Measurements from ENCODE around the gene PEX26.
A peak's percentile ranks its signal among the peaks of the same experiment; 100 is the strongest.

Gene PEX26

DNA sequence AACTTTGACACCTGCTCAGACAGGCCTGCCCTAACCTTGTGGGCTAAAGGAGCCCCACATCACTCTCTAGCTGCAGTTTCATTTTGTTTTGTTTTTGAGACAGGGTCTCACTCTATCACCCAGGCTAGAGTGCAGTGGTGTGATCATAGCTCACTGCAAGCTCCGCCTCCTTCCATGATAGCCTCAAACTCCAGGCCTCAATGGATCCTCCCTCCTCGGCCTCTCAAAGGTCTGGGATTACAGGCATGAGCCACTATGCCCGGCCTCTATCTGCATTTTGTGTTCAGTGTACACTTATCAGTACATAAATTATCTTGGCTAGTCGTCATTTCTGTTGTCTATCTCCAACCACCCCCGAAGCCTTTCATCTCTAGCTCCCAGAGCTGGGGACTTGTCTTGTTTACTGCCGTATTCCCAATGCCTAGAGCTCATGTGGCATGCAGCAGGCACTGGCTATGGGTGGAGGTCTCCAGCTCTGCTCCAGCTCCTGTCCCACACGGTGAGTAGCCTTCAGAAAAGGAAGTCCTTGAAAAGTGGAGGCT lies 22.1 kb upstream of the PEX26 start:
- TF ChIP-seq, protein P1, sequence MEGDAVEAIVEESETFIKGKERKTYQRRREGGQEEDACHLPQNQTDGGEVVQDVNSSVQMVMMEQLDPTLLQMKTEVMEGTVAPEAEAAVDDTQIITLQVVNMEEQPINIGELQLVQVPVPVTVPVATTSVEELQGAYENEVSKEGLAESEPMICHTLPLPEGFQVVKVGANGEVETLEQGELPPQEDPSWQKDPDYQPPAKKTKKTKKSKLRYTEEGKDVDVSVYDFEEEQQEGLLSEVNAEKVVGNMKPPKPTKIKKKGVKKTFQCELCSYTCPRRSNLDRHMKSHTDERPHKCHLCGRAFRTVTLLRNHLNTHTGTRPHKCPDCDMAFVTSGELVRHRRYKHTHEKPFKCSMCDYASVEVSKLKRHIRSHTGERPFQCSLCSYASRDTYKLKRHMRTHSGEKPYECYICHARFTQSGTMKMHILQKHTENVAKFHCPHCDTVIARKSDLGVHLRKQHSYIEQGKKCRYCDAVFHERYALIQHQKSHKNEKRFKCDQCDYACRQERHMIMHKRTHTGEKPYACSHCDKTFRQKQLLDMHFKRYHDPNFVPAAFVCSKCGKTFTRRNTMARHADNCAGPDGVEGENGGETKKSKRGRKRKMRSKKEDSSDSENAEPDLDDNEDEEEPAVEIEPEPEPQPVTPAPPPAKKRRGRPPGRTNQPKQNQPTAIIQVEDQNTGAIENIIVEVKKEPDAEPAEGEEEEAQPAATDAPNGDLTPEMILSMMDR (IDR thresholded peaks at IDR 0.05; ENCODE audit: unreplicated experiment in 3 of 3), result no peak
- peak overlapping the region in 1 of 3 experiments; percentile 57 for H3K27ac Mint-ChIP-seq
- H3K36me3 Mint-ChIP-seq (ENCODE audit: low read depth), result no peaks in the 10 kb centered on the region
- peaks cover 16% of the 10 kb centered on the region for H3K4me1 Mint-ChIP-seq
- peaks cover 2% of the 10 kb centered on the region for H3K9me3 Mint-ChIP-seq
- peaks cover 25% of the 10 kb centered on the region for H3K27me3 Mint-ChIP-seq (ENCODE audit: low read depth)
- H3K4me3 Mint-ChIP-seq, result no peak overlapping the region

DNA sequence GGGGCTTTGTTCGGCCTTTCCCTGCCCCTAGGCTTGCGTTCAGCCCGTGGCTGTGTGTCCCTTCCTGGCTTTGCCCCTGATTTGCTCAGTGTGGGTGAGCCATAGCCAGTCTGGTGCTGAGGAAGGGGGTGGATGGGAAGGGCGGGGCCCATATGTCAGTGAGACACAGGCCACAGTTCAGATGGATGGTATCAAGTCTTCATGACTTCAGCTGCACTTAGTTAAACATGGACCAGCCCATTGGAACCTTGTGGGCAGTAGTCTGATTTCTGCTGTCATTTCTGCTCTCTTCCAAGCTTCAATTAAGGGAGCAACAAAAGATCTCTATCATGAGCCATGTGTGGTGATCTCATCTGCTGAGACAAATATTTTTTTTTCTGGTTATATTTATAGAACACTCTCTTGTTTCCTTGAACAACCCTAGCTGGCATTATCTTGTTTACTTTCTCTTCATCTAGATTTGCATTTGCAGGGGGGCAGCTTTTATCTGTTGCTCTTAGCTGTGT lies 21.6 kb upstream of the PEX26 start:
- Mint-ChIP-seq H3K4me1 (peaks cover 16% of the 10 kb centered on the region), H3K27me3 (ENCODE audit: low read depth) (peaks cover 25% of the 10 kb centered on the region), H3K36me3 (ENCODE audit: low read depth) (no peaks in the 10 kb centered on the region), H3K27ac (peak overlapping the region; percentile 32 to 63 (median 57)), H3K4me3 (no peak overlapping the region), H3K9me3 (peaks cover 2% of the 10 kb centered on the region)
- TF ChIP-seq, protein P1 (IDR thresholded peaks at IDR 0.05; ENCODE audit: unreplicated experiment in 3 of 3), result no peak

DNA sequence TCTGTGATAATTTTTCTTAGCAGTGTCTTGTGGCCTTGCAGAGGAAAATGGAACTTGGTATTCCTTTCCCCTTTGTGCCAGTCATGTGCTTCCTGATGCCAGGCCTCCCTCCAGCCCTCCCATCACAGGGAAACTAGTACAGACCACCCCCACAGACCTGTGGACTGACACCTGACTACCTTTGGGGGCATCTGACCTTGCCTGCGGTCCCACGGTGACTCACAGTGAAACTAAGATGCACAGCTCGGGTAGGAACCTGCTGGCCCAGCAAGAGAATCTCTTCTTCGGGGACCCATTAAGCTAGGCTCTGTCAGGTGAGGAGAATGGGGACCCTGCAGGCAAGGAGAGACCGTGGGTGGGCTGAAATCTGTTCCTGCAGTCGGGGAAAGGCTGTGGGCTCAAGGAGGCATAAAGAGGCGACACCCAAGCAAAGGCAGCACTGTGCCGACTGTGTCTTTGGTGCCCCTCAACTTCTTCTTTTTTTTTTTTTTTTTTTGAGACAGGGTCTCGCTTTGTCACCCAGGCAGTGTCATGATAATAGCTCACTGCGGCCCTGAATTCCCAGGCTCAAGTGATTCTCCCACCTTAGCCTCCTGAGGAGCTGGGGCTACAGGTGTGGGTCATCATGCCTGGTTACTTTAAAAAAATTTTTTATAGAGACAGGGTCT lies 20.8 kb upstream of the PEX26 start:
- no peaks in the 10 kb centered on the region for H3K36me3 Mint-ChIP-seq (ENCODE audit: low read depth)
- H3K4me3 Mint-ChIP-seq, result no peak overlapping the region
- TF ChIP-seq, protein P1 (IDR thresholded peaks at IDR 0.05; ENCODE audit: unreplicated experiment in 3 of 3), result no peak
- H3K9me3 Mint-ChIP-seq, result peaks cover 2% of the 10 kb centered on the region
- peak overlapping the region; percentile 32 to 63 (median 57) for H3K27ac Mint-ChIP-seq
- H3K27me3 Mint-ChIP-seq (ENCODE audit: low read depth), result peaks cover 25% of the 10 kb centered on the region
- peaks cover 16% of the 10 kb centered on the region for H3K4me1 Mint-ChIP-seq

DNA sequence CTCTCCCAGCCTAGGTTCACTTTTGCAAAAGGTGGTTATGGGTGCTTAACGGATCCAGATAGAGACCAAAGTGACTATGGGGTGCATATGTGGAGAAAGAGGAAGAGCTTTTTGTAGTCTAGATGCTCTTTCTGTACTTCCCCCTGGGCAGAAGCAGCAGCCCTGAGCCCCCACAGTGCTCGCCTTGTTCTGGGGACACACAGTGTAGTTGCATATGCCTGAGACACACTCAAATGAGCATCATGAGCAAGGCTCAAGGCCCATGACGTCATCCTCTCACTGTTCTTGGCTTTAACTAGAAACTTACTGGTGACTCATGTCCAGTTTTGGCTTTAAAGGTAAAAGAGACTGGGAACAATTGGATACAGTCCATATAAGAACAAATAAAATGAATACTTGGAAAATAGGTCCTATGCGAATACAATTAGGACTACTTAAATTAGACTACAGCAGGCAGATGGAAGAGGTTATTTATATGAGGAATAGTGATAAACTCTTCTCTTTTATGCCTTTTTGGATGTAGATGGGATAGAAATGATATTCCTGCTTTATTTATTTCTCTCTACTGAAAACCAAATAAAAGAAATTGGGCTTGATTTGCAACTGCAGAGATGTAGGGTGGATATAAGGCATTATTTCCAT lies 20.1 kb upstream of the PEX26 start:
- Mint-ChIP-seq H3K36me3 (ENCODE audit: low read depth) (no peaks in the 10 kb centered on the region), H3K27ac (peak overlapping the region; percentile 16 to 32 (median 19)), H3K4me1 (peaks cover 16% of the 10 kb centered on the region), H3K27me3 (ENCODE audit: low read depth) (peaks cover 20% of the 10 kb centered on the region), H3K9me3 (no peaks in the 10 kb centered on the region), H3K4me3 (no peak overlapping the region)
- TF ChIP-seq, protein P1 (IDR thresholded peaks at IDR 0.05; ENCODE audit: unreplicated experiment in 3 of 3), result no peak

DNA sequence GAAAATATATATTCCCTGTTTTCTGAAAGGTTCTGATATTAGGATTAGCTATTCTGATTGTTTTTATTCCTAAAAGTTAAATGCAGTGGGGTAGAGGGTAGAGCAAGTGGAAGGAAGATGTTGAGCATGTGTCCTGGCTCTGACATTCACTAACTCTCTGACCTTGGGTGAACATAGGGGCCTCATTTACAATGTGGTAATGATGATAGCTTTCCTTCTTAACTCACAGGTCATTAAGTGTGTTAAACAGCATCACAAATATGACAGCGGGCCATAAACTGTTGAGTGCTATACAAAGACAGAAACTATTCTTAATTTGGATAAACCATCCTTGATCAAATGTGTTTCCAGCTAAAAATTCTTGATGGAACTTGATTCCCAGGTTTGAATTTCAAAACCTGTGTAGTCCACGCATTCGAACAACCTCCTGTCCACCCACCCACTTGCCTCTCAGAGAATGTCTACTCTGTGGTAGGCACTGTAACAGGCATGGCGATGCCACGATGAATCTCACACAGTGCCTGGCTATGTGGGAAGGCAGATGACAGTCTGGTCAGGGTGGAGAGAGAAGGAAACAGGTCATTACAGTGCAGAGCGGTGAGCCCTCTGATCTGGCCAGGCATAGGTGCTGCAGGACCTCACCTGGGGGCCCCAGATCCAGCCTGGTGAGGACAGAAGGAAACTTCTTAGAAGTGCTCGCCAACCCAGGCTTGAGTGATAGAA lies 19.3 kb upstream of the PEX26 start:
- H3K9me3 Mint-ChIP-seq, result no peaks in the 10 kb centered on the region

More for the DNA sequence above, 19.3 kb upstream of the PEX26 start:
- peaks cover 16% of the 10 kb centered on the region for H3K4me1 Mint-ChIP-seq
- no peaks in the 10 kb centered on the region for H3K36me3 Mint-ChIP-seq (ENCODE audit: low read depth)
- TF ChIP-seq, protein P1 (IDR thresholded peaks at IDR 0.05; ENCODE audit: unreplicated experiment in 3 of 3), result no peak
- H3K27ac Mint-ChIP-seq, result peak overlapping the region in 2 of 3 experiments; percentile 19 to 32
- no peak overlapping the region for H3K4me3 Mint-ChIP-seq
- peaks cover 22% of the 10 kb centered on the region for H3K27me3 Mint-ChIP-seq (ENCODE audit: low read depth)
